Memory B cell (primary cell): ENCODE results near the gene VTI1A.

Experiments used
- ATAC-seq: fragments of 150-1000 bp; cut with Tn5 transposase; 2 replicates; pipeline ENCODE4 v1.10.0; 2021; ENCODE audit warnings: low read depth, mild to moderate bottlenecking, moderate library complexity
- DNase-seq, 2 donors: peaks; one replicate each; pipeline ENCODE4 v3.0.0; 2022; ENCODE audit warnings: low spot score in 2 of 2
- H3K27ac Mint-ChIP-seq: one replicate; pipeline ENCODE4 v1.8.0; 2022; ENCODE audit warnings: mild to moderate bottlenecking, moderate library complexity, mixed read lengths
- H3K27me3 Mint-ChIP-seq: one replicate; pipeline ENCODE4 v1.8.0; 2022; ENCODE audit warnings: mixed read lengths
- H3K36me3 Mint-ChIP-seq: one replicate; pipeline ENCODE4 v1.8.0; 2022; ENCODE audit warnings: mild to moderate bottlenecking, mixed read lengths
- H3K4me1 Mint-ChIP-seq: one replicate; pipeline ENCODE4 v1.8.0; 2022; ENCODE audit warnings: mixed read lengths
- H3K4me3 Mint-ChIP-seq: one replicate; pipeline ENCODE4 v1.8.0; 2022; ENCODE audit warnings: mild to moderate bottlenecking, moderate library complexity, mixed read lengths
- H3K9me3 Mint-ChIP-seq: one replicate; pipeline ENCODE4 v1.8.0; 2022; ENCODE audit warnings: mixed read lengths

Gene VTI1A

DNA sequence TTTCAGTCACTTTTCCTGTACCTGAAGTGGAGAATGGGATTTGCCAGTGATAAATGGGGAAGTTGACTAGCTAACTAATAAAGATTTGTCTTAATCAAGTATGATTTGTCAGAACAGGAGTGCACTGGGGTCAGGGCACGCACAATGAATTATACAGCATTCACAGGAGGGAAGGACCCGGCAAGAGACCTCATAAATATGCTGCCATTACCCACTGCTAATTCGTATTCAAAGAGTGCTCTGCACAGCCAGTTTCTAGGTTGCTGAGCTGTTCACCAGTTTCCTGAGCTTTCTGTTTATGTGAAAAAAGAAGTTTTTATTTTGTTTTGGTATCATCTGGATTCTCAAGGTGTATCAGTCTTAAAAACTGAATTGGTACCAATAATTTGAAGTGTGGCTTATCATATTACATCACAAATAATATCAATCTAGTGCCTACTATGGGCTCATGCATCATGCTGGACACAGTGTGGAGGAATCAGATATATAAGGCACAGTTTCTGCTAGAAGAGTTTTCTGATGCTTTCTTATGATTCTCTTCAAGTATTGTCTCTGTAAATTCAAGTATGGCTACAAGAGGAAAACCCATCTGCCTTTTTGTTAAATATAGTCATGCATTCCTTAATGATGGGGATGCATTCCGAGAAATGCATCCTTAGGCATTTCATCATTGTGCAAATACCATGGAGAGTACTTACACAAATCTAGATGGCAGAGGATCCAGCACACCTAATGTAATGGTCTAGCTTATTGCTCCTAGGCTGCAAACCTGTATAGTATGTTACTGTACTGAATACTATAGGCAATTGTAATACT, 202.2 kb downstream of the VTI1A start:
- no peaks in the 10 kb centered on the region for H3K4me1 Mint-ChIP-seq
- H3K4me3 Mint-ChIP-seq, result no peak overlapping the region
- ATAC-seq (no peak), DNase-seq (no peak)
- H3K27me3 Mint-ChIP-seq, result no peaks in the 10 kb centered on the region
- H3K9me3 Mint-ChIP-seq, result peaks cover 1% of the 10 kb centered on the region
- peaks cover 21% of the 10 kb centered on the region for H3K36me3 Mint-ChIP-seq
- H3K27ac Mint-ChIP-seq, result no peak overlapping the region

DNA sequence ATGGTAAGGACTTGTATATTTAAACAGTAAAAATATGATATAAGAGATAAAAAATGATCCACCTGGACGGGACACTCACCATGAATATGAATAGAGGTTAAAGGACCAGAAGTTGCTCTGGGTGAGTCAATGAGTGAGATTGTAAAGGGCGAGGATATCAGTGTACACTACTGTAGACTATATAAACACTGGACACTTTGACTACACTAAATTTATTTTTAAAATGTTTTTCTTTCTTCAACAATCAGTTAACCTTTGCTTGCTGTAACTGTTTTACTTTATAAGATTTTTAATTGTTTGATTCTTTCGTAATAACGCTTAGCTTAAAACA, 202.8 kb downstream of the VTI1A start:
- Mint-ChIP-seq H3K27ac (no peak overlapping the region), H3K4me3 (no peak overlapping the region), H3K4me1 (no peaks in the 10 kb centered on the region), H3K9me3 (peaks cover 1% of the 10 kb centered on the region), H3K27me3 (no peaks in the 10 kb centered on the region), H3K36me3 (peaks cover 23% of the 10 kb centered on the region)
- no peak for DNase-seq
- ATAC-seq, result no peak

DNA sequence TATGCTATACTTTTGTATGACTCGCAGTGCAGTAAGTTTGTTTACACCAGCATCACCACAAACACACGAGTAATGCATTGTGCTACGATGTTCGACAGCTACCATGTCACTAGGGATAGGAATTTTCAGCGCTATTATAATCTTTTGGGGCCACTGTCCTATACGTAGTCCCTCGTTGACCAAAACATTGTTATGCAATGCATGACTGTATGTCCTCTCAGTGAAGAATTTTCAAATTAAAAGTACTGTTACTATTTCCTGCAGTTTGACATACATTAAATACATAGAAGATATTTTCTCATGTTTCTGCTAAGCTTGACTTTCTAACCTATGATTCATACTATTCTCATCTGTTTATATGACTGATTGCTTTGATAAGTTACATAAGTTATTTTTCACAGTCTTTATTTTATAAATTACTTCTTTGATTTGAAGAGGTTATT, 203.6 kb downstream of the VTI1A start:
- DNase-seq (no peak), ATAC-seq (no peak)
- H3K27me3 Mint-ChIP-seq, result no peaks in the 10 kb centered on the region
- H3K4me3 Mint-ChIP-seq, result no peak overlapping the region
- peaks cover 1% of the 10 kb centered on the region for H3K9me3 Mint-ChIP-seq
- H3K4me1 Mint-ChIP-seq, result no peaks in the 10 kb centered on the region
- peaks cover 24% of the 10 kb centered on the region for H3K36me3 Mint-ChIP-seq
- H3K27ac Mint-ChIP-seq, result no peak overlapping the region

DNA sequence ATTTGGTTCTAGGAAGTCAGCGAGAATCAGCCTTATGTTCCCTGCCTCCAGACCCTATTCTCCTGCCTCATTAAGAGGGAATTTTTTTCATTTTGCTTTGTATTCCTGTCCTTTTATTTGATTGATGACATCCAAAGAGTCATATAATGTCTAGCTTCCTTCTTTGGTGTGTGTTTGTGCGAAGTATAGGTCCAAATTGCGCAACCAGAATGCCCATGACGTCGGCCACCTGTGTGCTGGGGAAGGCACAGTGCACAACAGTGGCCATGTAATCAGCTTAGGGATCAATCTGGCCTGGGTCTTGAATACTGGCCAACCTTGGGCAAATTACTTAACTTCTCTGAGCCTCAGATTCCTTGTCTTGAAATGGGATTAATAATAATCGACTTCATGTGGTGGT, 206.2 kb downstream of the VTI1A start:
- H3K27me3 Mint-ChIP-seq, result no peaks in the 10 kb centered on the region
- H3K4me3 Mint-ChIP-seq, result no peak overlapping the region
- no peaks in the 10 kb centered on the region for H3K9me3 Mint-ChIP-seq
- no peaks in the 10 kb centered on the region for H3K4me1 Mint-ChIP-seq
- ATAC-seq (no peak), DNase-seq (no peak)
- no peak overlapping the region for H3K27ac Mint-ChIP-seq
- H3K36me3 Mint-ChIP-seq, result peaks cover 21% of the 10 kb centered on the region

DNA sequence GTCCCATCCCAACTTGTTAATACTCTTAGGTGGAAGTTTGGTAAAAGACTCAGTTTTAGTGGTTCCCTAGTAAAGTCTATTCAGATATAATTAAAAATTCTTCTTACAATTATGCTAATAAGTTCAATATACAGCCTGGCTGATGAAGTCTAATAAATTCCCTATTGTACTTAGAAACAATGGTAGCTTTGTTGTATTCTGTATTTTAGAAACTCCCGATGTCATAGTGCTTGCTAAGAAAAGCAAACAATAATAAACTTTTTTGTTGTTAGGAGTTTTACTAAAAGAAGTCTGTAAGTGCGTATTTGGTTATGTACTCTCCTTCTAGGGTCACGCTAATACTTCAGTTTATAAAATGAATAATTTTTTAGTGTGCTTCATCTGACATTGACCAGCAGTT, 206.8 kb downstream of the VTI1A start:
- no peak overlapping the region for H3K27ac Mint-ChIP-seq
- H3K4me3 Mint-ChIP-seq, result no peak overlapping the region
- DNase-seq, result no peak
- no peaks in the 10 kb centered on the region for H3K9me3 Mint-ChIP-seq
- no peak for ATAC-seq
- peaks cover 21% of the 10 kb centered on the region for H3K36me3 Mint-ChIP-seq
- H3K4me1 Mint-ChIP-seq, result no peaks in the 10 kb centered on the region
- H3K27me3 Mint-ChIP-seq, result no peaks in the 10 kb centered on the region

DNA sequence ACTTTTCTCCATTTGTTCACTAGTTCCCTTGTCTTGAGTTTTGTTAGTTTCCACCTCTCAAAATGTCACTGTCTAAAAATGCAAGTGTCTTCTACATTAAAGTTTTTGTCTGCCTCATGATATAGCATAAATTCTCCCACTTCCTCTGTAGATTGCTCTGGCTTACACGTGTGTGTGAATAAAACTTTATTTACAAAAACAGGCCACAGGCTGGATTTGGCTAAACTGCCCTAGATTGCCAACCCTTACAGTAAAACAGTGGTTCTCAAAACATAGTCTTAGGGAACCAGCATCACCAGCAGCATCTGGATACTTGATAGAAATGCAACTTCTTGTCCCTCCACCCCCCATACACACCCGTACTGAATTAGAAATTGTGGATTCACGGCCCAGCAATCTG, 207.8 kb downstream of the VTI1A start:
- Mint-ChIP-seq H3K27ac (no peak overlapping the region), H3K4me3 (no peak overlapping the region), H3K36me3 (peaks cover 19% of the 10 kb centered on the region), H3K27me3 (no peaks in the 10 kb centered on the region), H3K9me3 (no peaks in the 10 kb centered on the region), H3K4me1 (no peaks in the 10 kb centered on the region)
- ATAC-seq (no peak), DNase-seq (no peak)

DNA sequence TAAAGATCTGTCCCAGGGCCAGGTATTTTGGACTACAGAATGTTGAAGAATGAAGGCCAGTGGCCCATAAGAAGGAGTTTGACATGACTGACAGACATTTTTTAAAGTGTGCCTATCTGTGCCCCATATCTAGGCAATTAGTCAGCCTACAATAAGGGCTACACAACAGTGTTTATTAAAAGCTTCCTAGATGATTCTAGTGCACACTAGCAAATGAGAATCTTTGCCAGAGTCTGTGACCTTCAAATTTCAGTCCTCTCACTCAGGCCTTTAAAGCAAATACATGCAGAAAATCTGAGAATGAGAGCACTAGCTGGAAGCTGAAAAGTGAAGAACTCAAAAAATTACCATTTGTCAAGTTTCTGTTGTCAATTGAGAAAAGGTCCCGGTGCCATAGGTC, 208.7 kb downstream of the VTI1A start:
- peaks cover 19% of the 10 kb centered on the region for H3K36me3 Mint-ChIP-seq
- ATAC-seq, result no peak
- no peak overlapping the region for H3K4me3 Mint-ChIP-seq

DNA sequence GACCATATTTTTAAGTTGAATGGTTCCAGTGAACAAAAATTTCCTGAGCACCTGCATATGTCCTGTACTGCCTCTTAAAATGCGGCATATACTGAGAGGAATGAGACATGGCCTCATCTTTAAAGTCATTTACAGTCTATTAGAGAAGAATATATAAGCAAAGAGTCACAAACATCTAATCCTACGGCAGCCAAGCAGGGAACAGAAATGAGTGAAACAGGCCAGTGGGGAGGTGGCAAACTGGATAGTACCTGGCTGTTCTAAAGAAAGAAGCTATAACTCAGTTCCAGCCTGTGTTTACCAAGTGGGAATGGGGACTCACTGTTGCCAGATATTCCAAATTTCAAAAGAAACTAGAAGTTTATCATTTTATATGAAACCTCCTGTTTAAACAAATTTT, 211.4 kb downstream of the VTI1A start:
- H3K4me1 Mint-ChIP-seq, result no peaks in the 10 kb centered on the region
- H3K9me3 Mint-ChIP-seq, result no peaks in the 10 kb centered on the region
- ATAC-seq (no peak), DNase-seq (no peak)
- no peak overlapping the region for H3K4me3 Mint-ChIP-seq
- H3K27ac Mint-ChIP-seq, result no peak overlapping the region
- H3K36me3 Mint-ChIP-seq, result peaks cover 11% of the 10 kb centered on the region
- H3K27me3 Mint-ChIP-seq, result no peaks in the 10 kb centered on the region

More for the DNA sequence above, 208.7 kb downstream of the VTI1A start:
- no peak overlapping the region for H3K27ac Mint-ChIP-seq
- DNase-seq, result no peak
- no peaks in the 10 kb centered on the region for H3K9me3 Mint-ChIP-seq
- H3K4me1 Mint-ChIP-seq, result no peaks in the 10 kb centered on the region
- no peaks in the 10 kb centered on the region for H3K27me3 Mint-ChIP-seq

DNA sequence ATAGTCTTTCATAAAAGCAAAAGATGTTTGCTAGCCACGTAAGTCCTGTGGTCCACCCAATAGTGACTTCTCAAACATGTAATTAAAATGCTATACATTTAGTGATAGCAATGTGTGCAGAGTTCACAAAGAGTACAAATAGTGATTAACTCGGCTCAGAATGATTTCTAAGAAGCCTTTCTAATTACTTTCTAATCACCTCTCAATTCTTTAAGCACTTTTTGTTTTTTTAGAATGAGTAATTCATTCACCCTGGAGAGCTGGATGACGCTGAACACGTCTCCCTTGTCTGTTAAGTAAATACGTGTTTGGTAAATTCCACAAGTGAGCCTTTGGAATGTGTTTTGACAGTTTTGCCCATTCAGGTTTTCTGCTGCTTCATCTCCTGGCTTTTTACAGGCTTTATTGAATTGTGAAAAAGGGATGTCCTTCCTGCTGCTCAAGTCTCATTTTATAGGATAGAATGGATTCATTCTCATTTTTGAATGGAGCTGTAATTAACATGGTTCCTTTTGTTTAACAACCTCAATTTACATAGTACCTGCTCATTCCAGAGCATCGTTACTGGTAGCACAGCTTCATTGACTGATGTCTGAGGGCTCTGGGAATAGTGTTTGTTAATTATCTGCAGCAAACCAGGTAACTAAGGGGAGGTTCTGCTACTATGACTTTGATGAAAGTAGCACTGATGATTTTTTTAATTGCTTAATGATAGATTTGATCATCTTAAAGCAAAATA, 212.1 kb downstream of the VTI1A start:
- H3K27ac Mint-ChIP-seq, result no peak overlapping the region
- H3K27me3 Mint-ChIP-seq, result no peaks in the 10 kb centered on the region
- no peak overlapping the region for H3K4me3 Mint-ChIP-seq
- H3K36me3 Mint-ChIP-seq, result peaks cover 12% of the 10 kb centered on the region
- no peak for ATAC-seq
- no peaks in the 10 kb centered on the region for H3K4me1 Mint-ChIP-seq
- no peak for DNase-seq
- H3K9me3 Mint-ChIP-seq, result no peaks in the 10 kb centered on the region

DNA sequence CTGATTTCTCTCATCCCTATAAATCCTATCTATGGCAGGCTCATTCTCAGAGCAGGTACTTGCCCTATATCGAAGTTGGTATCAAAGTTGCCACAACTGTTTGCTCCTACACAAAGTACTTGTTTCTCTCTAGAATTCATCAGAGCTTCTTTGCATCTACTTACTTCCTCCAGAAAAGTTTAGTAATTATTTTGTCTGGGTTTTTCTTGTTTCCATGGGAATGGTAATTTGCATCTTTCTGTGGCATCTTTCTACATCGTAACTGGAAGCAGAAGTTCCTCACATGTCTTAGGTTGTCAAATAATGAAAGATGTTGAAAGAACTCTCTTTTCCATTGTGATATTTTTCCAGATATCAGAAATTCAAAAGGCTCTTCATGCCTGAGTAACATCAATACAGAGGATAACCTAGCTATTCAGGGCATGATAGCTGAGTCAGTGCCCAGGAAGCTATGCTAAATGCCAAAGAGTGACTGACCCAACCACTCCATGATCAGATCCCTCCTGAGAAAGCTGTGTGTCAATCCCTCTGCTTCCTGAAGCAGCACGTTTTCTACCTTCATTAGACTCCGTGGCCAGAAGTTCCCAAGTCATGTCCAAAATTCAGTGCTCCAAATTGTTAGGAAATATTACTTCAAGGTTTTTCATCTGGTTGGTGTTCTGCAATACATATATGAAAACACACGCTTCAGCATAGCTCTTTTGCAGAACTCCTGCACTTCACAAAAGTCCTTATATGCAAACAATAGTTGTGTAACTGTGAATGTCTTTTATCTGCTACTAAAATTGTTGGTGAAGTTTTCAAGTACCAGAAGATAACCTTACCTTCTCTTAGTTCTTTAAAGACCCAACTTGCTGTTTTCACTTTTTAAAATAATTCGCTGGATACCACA, 216.5 kb downstream of the VTI1A start:
- H3K36me3 Mint-ChIP-seq, result peaks cover 18% of the 10 kb centered on the region
- no peaks in the 10 kb centered on the region for H3K9me3 Mint-ChIP-seq
- H3K27me3 Mint-ChIP-seq, result no peaks in the 10 kb centered on the region
- H3K4me3 Mint-ChIP-seq, result no peak overlapping the region
- ATAC-seq, result no peak
- no peak for DNase-seq
- H3K4me1 Mint-ChIP-seq, result no peaks in the 10 kb centered on the region
- H3K27ac Mint-ChIP-seq, result no peak overlapping the region

DNA sequence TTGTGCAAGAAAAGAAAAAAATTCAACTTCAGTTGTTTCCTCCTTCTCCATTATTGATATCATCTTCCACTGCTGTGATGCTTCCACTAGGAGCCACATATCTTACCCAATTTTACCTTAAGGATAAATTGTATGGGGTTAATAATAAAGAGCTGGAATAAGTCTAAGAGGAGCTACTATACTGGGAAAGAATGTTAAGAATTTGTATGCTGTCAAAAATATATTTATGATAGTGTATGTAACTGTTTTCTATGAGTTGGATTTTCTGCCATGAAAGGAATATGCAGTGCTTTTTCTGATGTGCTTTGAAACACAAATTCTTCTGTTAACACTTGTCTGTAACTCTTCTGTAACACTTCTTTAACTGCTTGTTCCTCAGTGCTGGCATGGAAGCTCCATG, 219.1 kb downstream of the VTI1A start:
- peaks cover 31% of the 10 kb centered on the region for H3K36me3 Mint-ChIP-seq
- DNase-seq, result no peak

DNA sequence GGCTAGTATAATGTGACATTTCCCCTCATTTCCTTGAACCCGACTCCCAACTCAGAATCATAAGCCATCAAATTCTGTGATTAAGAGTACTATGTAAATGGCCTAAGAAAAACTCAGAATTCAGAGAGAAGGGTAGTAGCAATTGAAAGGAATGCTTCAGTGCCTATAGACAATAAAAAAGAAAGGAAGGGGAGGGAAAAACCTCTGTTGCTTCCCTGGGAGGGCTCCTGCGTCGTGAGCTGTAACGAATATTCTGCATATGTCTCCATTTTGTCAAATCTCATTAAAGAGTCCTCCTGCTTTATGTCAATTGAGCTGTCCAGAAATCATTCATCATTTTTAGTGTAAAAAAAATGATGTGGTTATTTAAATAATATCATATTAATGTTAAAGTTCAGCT, 223.0 kb downstream of the VTI1A start:
- Mint-ChIP-seq H3K9me3 (no peaks in the 10 kb centered on the region), H3K27me3 (no peaks in the 10 kb centered on the region), H3K27ac (no peak overlapping the region), H3K36me3 (peaks cover 38% of the 10 kb centered on the region), H3K4me1 (no peaks in the 10 kb centered on the region), H3K4me3 (no peak overlapping the region)
- no peak for DNase-seq
- no peak for ATAC-seq

More for the DNA sequence above, 219.1 kb downstream of the VTI1A start:
- H3K4me3 Mint-ChIP-seq, result no peak overlapping the region
- no peaks in the 10 kb centered on the region for H3K9me3 Mint-ChIP-seq
- H3K4me1 Mint-ChIP-seq, result no peaks in the 10 kb centered on the region
- H3K27me3 Mint-ChIP-seq, result no peaks in the 10 kb centered on the region
- H3K27ac Mint-ChIP-seq, result no peak overlapping the region
- no peak for ATAC-seq

DNA sequence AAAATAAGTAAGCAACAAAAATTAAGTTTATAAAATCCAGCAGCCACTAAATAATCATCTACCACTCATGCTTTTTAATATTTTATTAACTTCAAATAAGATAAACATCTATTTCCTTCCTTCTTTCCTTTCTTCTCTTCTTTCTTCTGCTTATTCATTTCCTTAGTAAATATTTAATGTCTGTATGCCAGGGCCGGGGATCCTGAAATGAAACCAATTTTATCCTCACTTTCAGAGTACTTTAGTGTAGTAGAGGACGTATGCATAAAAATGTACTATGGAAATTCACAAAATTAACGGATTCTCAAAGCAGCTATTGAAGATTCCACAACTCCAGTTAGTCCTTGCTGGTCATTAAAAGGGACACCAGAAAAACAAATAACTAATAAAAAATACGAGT, 224.7 kb downstream of the VTI1A start:
- no peak overlapping the region for H3K27ac Mint-ChIP-seq
- H3K36me3 Mint-ChIP-seq, result peaks cover 38% of the 10 kb centered on the region
- no peaks in the 10 kb centered on the region for H3K27me3 Mint-ChIP-seq
- no peak for ATAC-seq
- H3K4me1 Mint-ChIP-seq, result no peaks in the 10 kb centered on the region
- no peak for DNase-seq
- no peaks in the 10 kb centered on the region for H3K9me3 Mint-ChIP-seq
- no peak overlapping the region for H3K4me3 Mint-ChIP-seq

DNA sequence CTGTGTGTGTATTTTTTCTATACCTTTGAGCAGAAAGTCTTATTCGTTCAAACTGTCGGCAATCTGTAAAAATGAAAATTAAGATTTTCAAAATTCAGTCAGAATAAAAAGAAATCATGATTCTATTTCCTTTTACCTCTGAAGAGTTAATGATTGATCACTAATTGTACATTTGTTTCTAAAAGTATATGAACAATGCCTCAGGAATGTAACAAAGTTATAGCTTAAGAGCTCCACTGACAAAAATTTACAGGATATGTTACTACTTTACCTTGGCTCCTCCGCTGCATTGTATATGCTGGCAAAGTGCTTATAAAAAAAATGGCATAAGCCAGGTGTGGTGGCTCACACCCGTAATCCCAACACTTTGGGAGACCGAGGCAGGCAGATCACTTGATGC, 225.7 kb downstream of the VTI1A start:
- no peak overlapping the region for H3K27ac Mint-ChIP-seq
- DNase-seq, result no peak
- H3K4me3 Mint-ChIP-seq, result no peak overlapping the region
- peaks cover 35% of the 10 kb centered on the region for H3K36me3 Mint-ChIP-seq
- H3K9me3 Mint-ChIP-seq, result no peaks in the 10 kb centered on the region
- no peaks in the 10 kb centered on the region for H3K4me1 Mint-ChIP-seq
- no peak for ATAC-seq
- no peaks in the 10 kb centered on the region for H3K27me3 Mint-ChIP-seq
